ENCODE results near the gene C11orf68.
A peak's percentile ranks its signal among the peaks of the same experiment; 100 is the strongest.

Gene C11orf68

DNA sequence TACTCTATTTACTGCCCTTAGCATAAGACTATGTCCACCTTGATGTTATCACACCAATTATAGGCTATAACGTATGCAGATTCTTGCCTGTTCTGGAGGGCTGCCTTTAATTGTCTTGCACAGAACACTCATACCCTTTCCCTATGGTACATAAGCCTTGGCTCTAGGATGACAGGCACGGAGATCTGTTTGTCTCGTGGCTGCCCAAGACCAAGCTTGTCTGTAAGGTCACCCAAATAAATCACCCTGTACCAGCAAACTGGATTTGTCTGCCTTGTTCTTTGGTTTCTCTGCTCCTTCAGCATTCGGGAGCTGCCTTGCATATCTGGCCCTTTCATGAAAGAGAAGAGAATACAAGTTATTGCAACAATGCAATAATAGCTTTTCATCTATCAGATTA lies 18.9 kb upstream of the C11orf68 start:
- H3K4me1 ChIP-seq (ENCODE audit: insufficient read depth, low read length, severe bottlenecking), result no peaks in the 10 kb centered on the region
- H3K9ac ChIP-seq (ENCODE audit: low read length), result no peak overlapping the region
- TF ChIP-seq, protein P1, sequence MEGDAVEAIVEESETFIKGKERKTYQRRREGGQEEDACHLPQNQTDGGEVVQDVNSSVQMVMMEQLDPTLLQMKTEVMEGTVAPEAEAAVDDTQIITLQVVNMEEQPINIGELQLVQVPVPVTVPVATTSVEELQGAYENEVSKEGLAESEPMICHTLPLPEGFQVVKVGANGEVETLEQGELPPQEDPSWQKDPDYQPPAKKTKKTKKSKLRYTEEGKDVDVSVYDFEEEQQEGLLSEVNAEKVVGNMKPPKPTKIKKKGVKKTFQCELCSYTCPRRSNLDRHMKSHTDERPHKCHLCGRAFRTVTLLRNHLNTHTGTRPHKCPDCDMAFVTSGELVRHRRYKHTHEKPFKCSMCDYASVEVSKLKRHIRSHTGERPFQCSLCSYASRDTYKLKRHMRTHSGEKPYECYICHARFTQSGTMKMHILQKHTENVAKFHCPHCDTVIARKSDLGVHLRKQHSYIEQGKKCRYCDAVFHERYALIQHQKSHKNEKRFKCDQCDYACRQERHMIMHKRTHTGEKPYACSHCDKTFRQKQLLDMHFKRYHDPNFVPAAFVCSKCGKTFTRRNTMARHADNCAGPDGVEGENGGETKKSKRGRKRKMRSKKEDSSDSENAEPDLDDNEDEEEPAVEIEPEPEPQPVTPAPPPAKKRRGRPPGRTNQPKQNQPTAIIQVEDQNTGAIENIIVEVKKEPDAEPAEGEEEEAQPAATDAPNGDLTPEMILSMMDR (IDR thresholded peaks at IDR 0.05; ENCODE audit: low read length), result no peak
- no peak for TF ChIP-seq EZH2 (IDR thresholded peaks at IDR 0.05; ENCODE audit: borderline replicate concordance, low read length)
- H3K79me2 ChIP-seq (ENCODE audit: insufficient read depth, low read length), result no peaks in the 10 kb centered on the region
- H3F3A ChIP-seq (ENCODE audit: insufficient read depth, low read length), result no peaks in the 10 kb centered on the region
- no peak overlapping the region for H3K27ac ChIP-seq (ENCODE audit: low read depth, low read length, poor library complexity, severe bottlenecking)
- no peaks in the 10 kb centered on the region for H3K36me3 ChIP-seq (ENCODE audit: insufficient read depth, low read length)
- 0 out of 2 replicates have a peak, but pooled peaks cover 4% of the 10 kb centered on the region for H3K27me3 ChIP-seq (ENCODE audit: insufficient read depth, low read length)
- H4K20me1 ChIP-seq (ENCODE audit: insufficient read depth, low read length), result no peaks in the 10 kb centered on the region
- no peaks in the 10 kb centered on the region for H3K9me2 ChIP-seq (ENCODE audit: low read depth, low read length)
- H3K9me3 ChIP-seq (ENCODE audit: low read length), result no peaks in the 10 kb centered on the region
- no peak overlapping the region for H2AFZ ChIP-seq (ENCODE audit: low read length)
- H3K4me2 ChIP-seq (ENCODE audit: low read length), result no peak overlapping the region
- H3K4me3 ChIP-seq (ENCODE audit: low read depth, low read length, poor library complexity, severe bottlenecking), result no peak overlapping the region

DNA sequence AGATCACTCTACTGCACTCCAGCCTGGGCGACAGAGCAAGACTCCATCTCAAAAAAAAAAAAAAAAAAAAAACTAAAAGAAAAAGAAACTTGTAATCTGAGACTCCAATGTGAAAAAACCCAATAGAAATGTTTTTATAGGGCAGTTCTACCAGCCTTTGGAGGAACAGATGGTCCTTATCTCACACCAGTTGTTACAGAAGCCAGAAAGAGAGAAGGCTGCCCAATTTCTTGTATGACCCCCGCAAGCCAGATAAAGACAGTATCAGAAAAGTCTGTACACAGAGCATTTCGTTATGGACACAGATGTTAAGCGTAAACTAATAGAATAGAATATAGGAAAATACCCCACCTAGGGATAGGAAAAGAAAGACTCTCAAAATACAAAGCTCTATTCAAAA lies 15.2 kb upstream of the C11orf68 start:
- Histone ChIP-seq H3K4me2 (ENCODE audit: low read length) (no peak overlapping the region), H3K4me3 (ENCODE audit: low read depth, low read length, poor library complexity, severe bottlenecking) (no peak overlapping the region), H3K79me2 (ENCODE audit: insufficient read depth, low read length) (no peaks in the 10 kb centered on the region), H3K27ac (ENCODE audit: low read depth, low read length, poor library complexity, severe bottlenecking) (no peak overlapping the region), H4K20me1 (ENCODE audit: insufficient read depth, low read length) (no peaks in the 10 kb centered on the region), H3F3A (ENCODE audit: insufficient read depth, low read length) (no peaks in the 10 kb centered on the region), H3K27me3 (ENCODE audit: insufficient read depth, low read length) (no peaks in the 10 kb centered on the region), H3K9me2 (ENCODE audit: low read depth, low read length) (no peaks in the 10 kb centered on the region), H3K4me1 (ENCODE audit: insufficient read depth, low read length, severe bottlenecking) (no peaks in the 10 kb centered on the region), H2AFZ (ENCODE audit: low read length) (no peak overlapping the region), H3K9ac (ENCODE audit: low read length) (no peak overlapping the region), H3K9me3 (ENCODE audit: low read length) (no peaks in the 10 kb centered on the region), H3K36me3 (ENCODE audit: insufficient read depth, low read length) (no peaks in the 10 kb centered on the region)
- TF ChIP-seq EZH2 (IDR thresholded peaks at IDR 0.05; ENCODE audit: borderline replicate concordance, low read length), result no peak
- TF ChIP-seq, protein P1 (IDR thresholded peaks at IDR 0.05; ENCODE audit: low read length), result no peak

DNA sequence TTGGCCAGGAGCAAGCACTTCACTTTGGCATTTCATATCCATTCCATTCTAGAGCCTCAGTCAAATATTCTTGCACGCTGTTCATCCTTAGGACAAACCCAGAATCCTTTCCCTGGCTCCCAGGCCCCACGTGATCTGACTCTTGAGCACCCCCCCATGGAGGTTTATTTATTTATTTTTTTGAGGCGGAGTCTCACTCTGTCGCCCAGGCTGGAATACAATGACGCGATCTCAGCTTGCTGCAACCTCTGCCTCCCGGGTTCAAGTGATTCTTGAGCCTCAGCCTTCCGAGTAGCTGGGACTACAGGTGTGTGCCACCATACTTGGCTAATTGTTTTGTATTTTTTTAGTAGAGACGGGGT lies 13.7 kb upstream of the C11orf68 start:
- Histone ChIP-seq H3K79me2 (ENCODE audit: insufficient read depth, low read length) (no peaks in the 10 kb centered on the region), H3K27ac (ENCODE audit: low read depth, low read length, poor library complexity, severe bottlenecking) (no peak overlapping the region), H3K9me3 (ENCODE audit: low read length) (no peaks in the 10 kb centered on the region), H3K9ac (ENCODE audit: low read length) (no peak overlapping the region), H3K36me3 (ENCODE audit: insufficient read depth, low read length) (no peaks in the 10 kb centered on the region), H3K27me3 (ENCODE audit: insufficient read depth, low read length) (no peaks in the 10 kb centered on the region), H2AFZ (ENCODE audit: low read length) (no peak overlapping the region), H3F3A (ENCODE audit: insufficient read depth, low read length) (no peaks in the 10 kb centered on the region), H3K9me2 (ENCODE audit: low read depth, low read length) (no peaks in the 10 kb centered on the region), H3K4me2 (ENCODE audit: low read length) (no peak overlapping the region), H3K4me3 (ENCODE audit: low read depth, low read length, poor library complexity, severe bottlenecking) (no peak overlapping the region), H3K4me1 (ENCODE audit: insufficient read depth, low read length, severe bottlenecking) (peaks cover 12% of the 10 kb centered on the region), H4K20me1 (ENCODE audit: insufficient read depth, low read length) (no peaks in the 10 kb centered on the region)
- TF ChIP-seq, protein P1 (IDR thresholded peaks at IDR 0.05; ENCODE audit: low read length), result peak; percentile 4; the same call in 1 of the 2 replicates
- TF ChIP-seq EZH2 (IDR thresholded peaks at IDR 0.05; ENCODE audit: borderline replicate concordance, low read length), result no peak

Measured in OCI-LY1 (cell line).